HepG2 (cell line): ENCODE measurements around the gene GJC2. TPM values are rescaled to one million over a fixed set of nuclear protein-coding genes. Genes with fewer than 3 reads are reported as not detected.
A peak's percentile ranks its signal among the peaks of the same experiment; 100 is the strongest.

Experiments
- ATAC-seq: fragments of 200-7000 bp; cut with Tn5 transposase; 3 replicates; pipeline ENCODE4 v1.9.1; 2020; ENCODE audit warnings: mild to moderate bottlenecking, moderate library complexity
- BruUV-seq: library from RNA; stranded (reverse); fragments of 400-500 nt; replicated peaks from 2 replicates; lab custom pipeline; 2021; lab: Mats Ljungman, UMichigan
- CTCF ChIA-PET: fragments of 300-600 bp; formaldehyde crosslinking; extraction: SDS; loops from one replicate; lab custom pipeline; 2021; ENCODE audit warnings: low total read pairs, inconsistent platforms, low intra/inter-chr PET ratio; lab: Yijun Ruan, JAX
- POLR2A ChIA-PET: fragments of 350-600 bp; sonication (Branson Sonifier 250); formaldehyde crosslinking; loops from one replicate; lab custom pipeline; 2020; ENCODE audit warnings: antibody characterized with exemption, inconsistent platforms; lab: Yijun Ruan, JAX
- DNase-seq: peaks from one replicate; pipeline ENCODE4 v3.0.0-alpha.2; 2015; ENCODE audit warnings: low spot score
- FAIRE-seq: peaks from 3 replicates; lab custom pipeline; 2011; peaks lifted over from hg19 to GRCh38; lab: Jason Lieb, UNC
- H2AFZ ChIP-seq: one replicate; pipeline ENCODE4 v1.6.1; 2011; ENCODE audit warnings: low read length, inconsistent platforms
- H3K27ac ChIP-seq: fragments of 300-600 bp; 3 replicates; pipeline ENCODE4 v1.8.0; 2011; ENCODE audit warnings: mixed run types, mild to moderate bottlenecking, mixed read lengths, low read length, inconsistent platforms; ENCODE audit not compliant: insufficient read depth; ENCODE audit errors: extremely low read length
- H3K27me3 ChIP-seq, 2 experiments: fragments of 200-600 bp in 1 of 2; 2 replicates in 1 of 2; 3 replicates in 1 of 2; pipeline versions ENCODE4 v1.6.0 to v1.8.0; 2011; ENCODE audit warnings: low read length in 2 of 2, mild to moderate bottlenecking in 2 of 2, moderate library complexity in 2 of 2, inconsistent platforms in 1 of 2; ENCODE audit not compliant: insufficient read depth in 2 of 2, control insufficient read depth in 1 of 2
- H3K36me3 ChIP-seq, 2 experiments: fragments of 200-600 bp in 1 of 2; replicated peaks in 1 of 2; 2 replicates in 1 of 2; 3 replicates in 1 of 2; pipeline versions ENCODE4 v1.5.1 to v1.8.0; 2011; ENCODE audit warnings: low read length in 2 of 2, inconsistent platforms in 1 of 2; ENCODE audit not compliant: insufficient read depth in 2 of 2, control insufficient read depth in 1 of 2
- H3K4me1 ChIP-seq: 2 replicates; pipeline ENCODE4 v1.5.1; 2012; ENCODE audit warnings: low read length, inconsistent platforms; ENCODE audit not compliant: insufficient read depth
- H3K4me2 ChIP-seq: 2 replicates; pipeline ENCODE4 v1.6.0; 2011; ENCODE audit warnings: low read depth, low read length, inconsistent platforms
- H3K4me3 ChIP-seq, 3 experiments: fragments of 200-600 bp in 1 of 3; sonication (generic), shearing (Covaris generic) in 1 of 3; replicated peaks in 1 of 3; 2 replicates each; pipeline ENCODE4 v1.5.1; 2011 to 2016; ENCODE audit warnings: low read length in 3 of 3, inconsistent platforms in 2 of 3, low read depth in 2 of 3, mild to moderate bottlenecking in 2 of 3, control low read depth in 1 of 3, mixed read lengths in 1 of 3; ENCODE audit not compliant: insufficient read depth in 1 of 3
- H3K79me2 ChIP-seq: one replicate; pipeline ENCODE4 v1.6.1; 2011; ENCODE audit warnings: low read length, inconsistent platforms; ENCODE audit not compliant: insufficient read depth
- H3K9ac ChIP-seq: 2 replicates; pipeline ENCODE4 v1.6.0; 2011; ENCODE audit warnings: mild to moderate bottlenecking, low read depth, low read length, inconsistent platforms; ENCODE audit not compliant: insufficient read depth
- H3K9me3 ChIP-seq: 2 replicates; pipeline ENCODE4 v1.5.1; 2012; ENCODE audit warnings: mild to moderate bottlenecking, low read length
- H4K20me1 ChIP-seq: 2 replicates; pipeline ENCODE4 v1.6.0; 2011; ENCODE audit warnings: inconsistent platforms, mild to moderate bottlenecking, low read length, moderate library complexity; ENCODE audit not compliant: insufficient read depth
- FOXP1 ChIP-seq, 2 experiments: fragments of 450-650 bp in 1 of 2; IDR thresholded peaks; 2 replicates each; pipeline ENCODE4 v1.6.1; 2017 to 2018; ENCODE audit warnings: antibody characterized with exemption in 1 of 2
- NFIB ChIP-seq: sonication (generic); formaldehyde crosslinking; IDR thresholded peaks from 2 replicates; pipeline ENCODE4 v1.9.0; 2021; ENCODE audit warnings: missing genetic modification reagents, mild to moderate bottlenecking, borderline replicate concordance
- ZNF253 ChIP-seq: sonication (generic); formaldehyde crosslinking; IDR thresholded peaks from 2 replicates; pipeline ENCODE4 v1.8.0; 2022; ENCODE audit warnings: mild to moderate bottlenecking, missing genetic modification reagents, borderline replicate concordance
- ZNF274 ChIP-seq: sonication (generic); formaldehyde crosslinking; IDR thresholded peaks from 2 replicates; pipeline ENCODE4 v1.5.1; 2020; ENCODE audit warnings: mild to moderate bottlenecking, missing genetic modification reagents
- WGBS: methylation state at CpG from one replicate; pipeline ENCODE4 v1.1.6; 2017; ENCODE audit warnings: low lambda C conversion rate; 5-methylcytosine and 5-hydroxymethylcytosine counted together
- in situ Hi-C: cut with HindIII; loops from 2 replicates; pipeline ENCODE4 v1.10.0; 2017; ENCODE audit warnings: low pct_unique_long_range_greater_than_20kb; ENCODE audit not compliant: extremely low pct_ligation_motif_present
- intact Hi-C: fragments of 100-400 bp; cut with micrococcal nuclease; formaldehyde crosslinking; loops from one replicate; pipeline ENCODE4 v1.10.0; 2022; ENCODE audit not compliant: unreplicated experiment
- polyA plus RNA-seq, 8 experiments: library from polyadenylated mRNA; depleted of rRNA in 3 of 8; stranded (reverse) in 7 of 8; unstranded in 1 of 8; fragments of >200 nt; fragmentation: Illumina TruSeq in 4 of 8; extraction: Trizol in 4 of 8; gene quantifications; 2 replicates each; pipeline versions ENCODE4 v1.2.1 to v1.2.3, GENCODE V29; 2011 to 2016; ENCODE audit warnings: low read depth in 4 of 8, missing spikeins in 1 of 8, mixed read lengths in 1 of 8; ENCODE audit not compliant: insufficient read depth in 1 of 8
- total RNA-seq, 5 experiments: library from RNA; depleted of rRNA; stranded (reverse); fragments of >200 nt; fragmentation: Illumina TruSeq; extraction: Trizol; gene quantifications; 2 replicates each; pipeline ENCODE4 v1.2.3, GENCODE V29; 2016; ENCODE audit warnings: low read depth in 1 of 5
- TF ChIP-seq, protein P1 (sequence below): sonication (generic); formaldehyde crosslinking; IDR thresholded peaks from 2 replicates; pipeline ENCODE4 v1.8.1; 2023; ENCODE audit warnings: mild to moderate bottlenecking, moderate library complexity, missing genetic modification reagents
- TF ChIP-seq, protein P2 (sequence below): sonication (generic); formaldehyde crosslinking; IDR thresholded peaks from 2 replicates; pipeline ENCODE4 v1.4.0; 2020; ENCODE audit warnings: missing genetic modification reagents
- TF ChIP-seq, protein P3 (sequence below): sonication (generic); formaldehyde crosslinking; IDR thresholded peaks from 2 replicates; pipeline ENCODE4 v1.4.0; 2020; ENCODE audit warnings: missing genetic modification reagents, borderline replicate concordance
- TF ChIP-seq, protein P4 (sequence below): sonication (generic); formaldehyde crosslinking; IDR thresholded peaks from 2 replicates; pipeline ENCODE4 v1.5.0; 2020; ENCODE audit warnings: mild to moderate bottlenecking, missing genetic modification reagents

GJC2 gene
- total and polyA plus RNA-seq, 2 of the 13 experiments (the other 11 are each of a cell fraction or from before 2014, with no cell fraction given), result 1.6 to 3.8 TPM

DNA sequence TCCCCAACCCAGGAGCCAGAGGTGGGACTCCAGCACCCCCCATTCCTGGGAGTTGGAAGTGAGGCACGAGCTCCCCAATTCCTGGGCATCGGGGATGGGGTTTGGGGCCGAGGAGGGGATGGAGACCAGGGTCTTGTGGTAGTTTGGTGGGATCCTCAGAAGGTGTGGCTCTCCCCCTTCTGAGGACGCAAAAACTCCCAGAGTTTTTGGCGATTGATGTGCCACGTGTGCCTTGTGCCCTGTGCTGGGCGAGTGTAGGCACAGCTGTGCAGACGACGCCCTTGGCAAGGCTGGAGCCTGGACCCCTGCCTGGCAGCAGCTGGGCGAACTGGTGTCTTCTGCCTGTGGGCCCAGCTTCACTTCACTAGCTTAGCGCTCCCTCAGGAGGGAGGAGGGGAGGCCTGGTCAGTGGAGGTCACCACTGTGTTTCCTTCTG lies 7.0 kb upstream of the GJC2 start:
- intact Hi-C loops, result no loop called here
- BruUV-seq, result no TSS peak
- H2AFZ ChIP-seq, result no peak overlapping the region
- POLR2A ChIA-PET, result interaction anchor here (1.4 kb wide), 1 partner anchor 23 kb away, joined by 4 read pairs; the partner anchor contains the start of gene IBA57
- H3K4me1 ChIP-seq, result peaks cover 42% of the 10 kb centered on the region
- WGBS, result 80% methylated on average over 1 of the region's 11 CpGs
- H3K4me2 ChIP-seq, result peak overlapping the region; percentile 95
- no peak for FAIRE-seq
- H3K27me3 ChIP-seq, result no peaks in the 10 kb centered on the region; a peak in 1 of 5 replicates
- CTCF ChIA-PET, result no interaction called here
- H3K27ac ChIP-seq, result no peak overlapping the region
- H3K9ac ChIP-seq, result no peak overlapping the region
- ATAC-seq, result no peak
- H3K36me3 ChIP-seq, result peaks cover 4 to 16% of the 10 kb centered on the region in 2 experiments; a peak in 4 of 5 replicates
- H4K20me1 ChIP-seq, result peaks cover 23% of the 10 kb centered on the region; the same call in 1 of the 2 replicates
- TF ChIP-seq, protein P1, sequence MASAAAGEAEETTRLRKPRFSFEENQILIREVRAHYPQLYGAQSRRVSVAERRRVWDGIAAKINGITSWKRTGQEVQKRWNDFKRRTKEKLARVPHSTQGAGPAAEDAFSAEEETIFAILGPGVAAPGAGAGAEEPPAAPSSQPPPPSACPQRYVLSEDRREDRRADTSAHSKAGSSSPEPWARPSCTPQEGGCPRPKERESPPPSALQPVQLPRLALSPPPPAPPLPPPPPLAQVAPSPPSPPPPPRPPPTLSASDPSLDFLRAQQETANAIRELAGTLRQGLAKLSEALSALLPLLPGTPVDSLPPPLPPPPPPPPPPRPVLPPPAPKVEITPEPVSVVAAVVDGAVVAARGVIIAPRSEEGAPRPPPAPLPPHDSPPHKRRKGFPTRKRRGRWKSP (CRISPR knock-in tag), result no peak
- TF ChIP-seq ZNF253 (CRISPR knock-in tag), result no peak
- no peak for TF ChIP-seq NFIB
- TF ChIP-seq, protein P2, sequence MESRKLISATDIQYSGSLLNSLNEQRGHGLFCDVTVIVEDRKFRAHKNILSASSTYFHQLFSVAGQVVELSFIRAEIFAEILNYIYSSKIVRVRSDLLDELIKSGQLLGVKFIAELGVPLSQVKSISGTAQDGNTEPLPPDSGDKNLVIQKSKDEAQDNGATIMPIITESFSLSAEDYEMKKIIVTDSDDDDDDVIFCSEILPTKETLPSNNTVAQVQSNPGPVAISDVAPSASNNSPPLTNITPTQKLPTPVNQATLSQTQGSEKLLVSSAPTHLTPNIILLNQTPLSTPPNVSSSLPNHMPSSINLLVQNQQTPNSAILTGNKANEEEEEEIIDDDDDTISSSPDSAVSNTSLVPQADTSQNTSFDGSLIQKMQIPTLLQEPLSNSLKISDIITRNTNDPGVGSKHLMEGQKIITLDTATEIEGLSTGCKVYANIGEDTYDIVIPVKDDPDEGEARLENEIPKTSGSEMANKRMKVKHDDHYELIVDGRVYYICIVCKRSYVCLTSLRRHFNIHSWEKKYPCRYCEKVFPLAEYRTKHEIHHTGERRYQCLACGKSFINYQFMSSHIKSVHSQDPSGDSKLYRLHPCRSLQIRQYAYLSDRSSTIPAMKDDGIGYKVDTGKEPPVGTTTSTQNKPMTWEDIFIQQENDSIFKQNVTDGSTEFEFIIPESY (CRISPR knock-in tag), result 0 out of 2 replicates have a peak, but pooled peaks have one; percentile 10
- no peak for TF ChIP-seq ZNF274
- TF ChIP-seq, protein P3, sequence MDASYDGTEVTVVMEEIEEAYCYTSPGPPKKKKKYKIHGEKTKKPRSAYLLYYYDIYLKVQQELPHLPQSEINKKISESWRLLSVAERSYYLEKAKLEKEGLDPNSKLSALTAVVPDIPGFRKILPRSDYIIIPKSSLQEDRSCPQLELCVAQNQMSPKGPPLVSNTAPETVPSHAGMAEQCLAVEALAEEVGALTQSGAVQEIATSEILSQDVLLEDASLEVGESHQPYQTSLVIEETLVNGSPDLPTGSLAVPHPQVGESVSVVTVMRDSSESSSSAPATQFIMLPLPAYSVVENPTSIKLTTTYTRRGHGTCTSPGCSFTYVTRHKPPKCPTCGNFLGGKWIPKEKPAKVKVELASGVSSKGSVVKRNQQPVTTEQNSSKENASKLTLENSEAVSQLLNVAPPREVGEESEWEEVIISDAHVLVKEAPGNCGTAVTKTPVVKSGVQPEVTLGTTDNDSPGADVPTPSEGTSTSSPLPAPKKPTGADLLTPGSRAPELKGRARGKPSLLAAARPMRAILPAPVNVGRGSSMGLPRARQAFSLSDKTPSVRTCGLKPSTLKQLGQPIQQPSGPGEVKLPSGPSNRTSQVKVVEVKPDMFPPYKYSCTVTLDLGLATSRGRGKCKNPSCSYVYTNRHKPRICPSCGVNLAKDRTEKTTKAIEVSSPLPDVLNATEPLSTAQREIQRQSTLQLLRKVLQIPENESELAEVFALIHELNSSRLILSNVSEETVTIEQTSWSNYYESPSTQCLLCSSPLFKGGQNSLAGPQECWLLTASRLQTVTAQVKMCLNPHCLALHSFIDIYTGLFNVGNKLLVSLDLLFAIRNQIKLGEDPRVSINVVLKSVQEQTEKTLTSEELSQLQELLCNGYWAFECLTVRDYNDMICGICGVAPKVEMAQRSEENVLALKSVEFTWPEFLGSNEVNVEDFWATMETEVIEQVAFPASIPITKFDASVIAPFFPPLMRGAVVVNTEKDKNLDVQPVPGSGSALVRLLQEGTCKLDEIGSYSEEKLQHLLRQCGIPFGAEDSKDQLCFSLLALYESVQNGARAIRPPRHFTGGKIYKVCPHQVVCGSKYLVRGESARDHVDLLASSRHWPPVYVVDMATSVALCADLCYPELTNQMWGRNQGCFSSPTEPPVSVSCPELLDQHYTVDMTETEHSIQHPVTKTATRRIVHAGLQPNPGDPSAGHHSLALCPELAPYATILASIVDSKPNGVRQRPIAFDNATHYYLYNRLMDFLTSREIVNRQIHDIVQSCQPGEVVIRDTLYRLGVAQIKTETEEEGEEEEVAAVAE, result no peak
- TF ChIP-seq FOXP1 (IDR thresholded peaks at IDR 0.05), result no peak
- no peak for TF ChIP-seq FOXP1 (CRISPR knock-in tag; IDR thresholded peaks at IDR 0.05)
- TF ChIP-seq, protein P4, sequence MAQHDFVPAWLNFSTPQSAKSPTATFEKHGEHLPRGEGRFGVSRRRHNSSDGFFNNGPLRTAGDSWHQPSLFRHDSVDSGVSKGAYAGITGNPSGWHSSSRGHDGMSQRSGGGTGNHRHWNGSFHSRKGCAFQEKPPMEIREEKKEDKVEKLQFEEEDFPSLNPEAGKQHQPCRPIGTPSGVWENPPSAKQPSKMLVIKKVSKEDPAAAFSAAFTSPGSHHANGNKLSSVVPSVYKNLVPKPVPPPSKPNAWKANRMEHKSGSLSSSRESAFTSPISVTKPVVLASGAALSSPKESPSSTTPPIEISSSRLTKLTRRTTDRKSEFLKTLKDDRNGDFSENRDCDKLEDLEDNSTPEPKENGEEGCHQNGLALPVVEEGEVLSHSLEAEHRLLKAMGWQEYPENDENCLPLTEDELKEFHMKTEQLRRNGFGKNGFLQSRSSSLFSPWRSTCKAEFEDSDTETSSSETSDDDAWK (CRISPR knock-in tag), result no peak
- in situ Hi-C loops, result no loop called here
- H3K9me3 ChIP-seq, result no peaks in the 10 kb centered on the region
- no peak for DNase-seq
- H3K4me3 ChIP-seq, result peak overlapping the region in 1 of 3 experiments; percentile 98; a peak in 2 of 6 replicates
- peaks cover 59% of the 10 kb centered on the region for H3K79me2 ChIP-seq
